GM18868 (cell line): ENCODE measurements around the gene IFNA2.
"Not testable (repeated sequence)": the region's sequence is repeated elsewhere in the genome, so short reads cannot be mapped to it uniquely, and the experiment has no call there.

Source experiments
- ATAC-seq: cut with Tn5 transposase; IDR thresholded peaks from one replicate; pipeline ENCODE4 v1.9.1; 2021; ENCODE audit warnings: mild to moderate bottlenecking, moderate library complexity; ENCODE audit not compliant: unreplicated experiment

IFNA2 gene

DNA sequence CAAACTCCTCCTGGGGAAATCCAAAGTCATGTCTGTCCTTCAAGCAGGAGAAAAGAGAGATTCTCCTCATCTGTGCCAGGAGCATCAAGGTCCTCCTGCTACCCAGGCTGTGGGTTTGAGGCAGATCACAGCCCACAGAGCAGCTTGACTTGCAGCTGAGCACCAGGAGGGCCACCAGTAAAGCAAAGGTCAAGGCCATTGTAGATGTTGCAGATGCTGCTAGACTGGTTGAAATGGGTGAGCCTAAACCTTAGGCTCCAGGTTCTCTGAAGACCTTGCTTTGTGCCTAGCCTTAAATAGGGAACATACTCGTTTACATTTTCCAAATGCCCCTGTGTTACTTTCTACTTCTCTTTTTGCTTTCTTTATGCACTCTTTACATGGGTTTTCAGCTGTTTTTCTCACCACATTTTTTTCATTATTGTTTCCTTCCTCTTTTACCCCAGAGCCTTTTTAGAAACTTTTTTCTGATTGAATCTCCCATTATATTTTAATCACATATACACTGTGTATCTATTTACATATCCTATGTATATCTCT, at the start of gene IFNA2:
Gene IFNA2 (minus strand): TSS at position 268 of the 540 bp plus-strand sequence. CDS start 69 bp downstream, at position 199.
- no peak for ATAC-seq

DNA sequence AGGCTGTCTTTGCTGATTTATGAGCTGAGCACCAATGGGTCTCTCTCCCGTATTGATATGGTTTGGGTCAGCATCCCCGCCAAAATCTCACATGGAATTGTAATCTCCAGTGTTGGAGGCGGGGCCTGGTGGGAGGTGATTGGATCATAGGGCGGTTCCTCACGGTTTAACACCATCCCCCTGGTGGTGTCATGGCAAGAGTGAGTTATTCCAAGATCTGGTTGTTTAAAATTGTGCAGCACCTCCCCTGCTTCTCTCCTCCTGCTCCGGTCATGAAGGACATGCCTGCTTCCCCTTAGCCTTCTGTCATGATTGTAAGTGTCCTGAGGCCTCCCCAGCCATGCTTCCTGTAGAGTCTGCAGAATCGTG, 49.8 kb upstream of the IFNA2 start:
- ATAC-seq, result not testable (repeated sequence)

DNA sequence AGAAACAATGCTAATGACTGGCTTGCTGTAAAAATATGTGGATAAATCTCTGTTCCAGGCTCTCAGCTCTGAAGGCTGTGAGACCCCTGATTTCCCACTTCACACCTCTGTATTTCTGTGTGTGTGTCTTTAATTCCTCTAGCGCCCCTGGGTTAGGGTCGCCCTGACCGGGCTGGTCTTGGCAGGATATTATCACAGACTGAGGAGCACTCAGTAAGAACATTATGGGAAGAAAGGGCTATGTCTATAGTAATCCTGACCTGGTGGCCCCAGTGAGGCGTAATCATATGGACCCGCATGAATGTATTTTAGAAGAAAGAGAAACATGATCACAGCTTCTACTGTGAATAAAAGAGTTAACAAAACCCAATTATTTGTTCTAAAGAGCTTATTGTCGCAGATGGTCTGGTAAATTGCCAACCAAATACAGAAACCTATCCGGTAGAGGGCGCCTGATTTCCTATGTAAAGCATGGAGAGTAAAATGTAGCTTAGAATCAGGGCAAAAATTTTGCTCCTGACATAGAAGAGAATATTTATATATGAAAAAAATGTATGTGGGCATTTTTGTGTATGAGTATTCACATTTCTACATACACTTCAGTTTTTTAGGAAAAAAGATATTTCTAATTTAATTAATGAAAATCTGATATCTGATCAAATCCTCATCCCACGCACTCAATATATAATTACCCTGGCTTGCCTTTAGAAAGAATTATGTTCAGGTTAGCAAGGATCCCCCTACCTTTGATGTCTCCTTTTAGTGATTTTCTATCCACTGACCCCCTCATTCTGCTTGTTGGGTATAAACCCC, 49.2 kb upstream of the IFNA2 start:
- peak; percentile 40 for ATAC-seq

DNA sequence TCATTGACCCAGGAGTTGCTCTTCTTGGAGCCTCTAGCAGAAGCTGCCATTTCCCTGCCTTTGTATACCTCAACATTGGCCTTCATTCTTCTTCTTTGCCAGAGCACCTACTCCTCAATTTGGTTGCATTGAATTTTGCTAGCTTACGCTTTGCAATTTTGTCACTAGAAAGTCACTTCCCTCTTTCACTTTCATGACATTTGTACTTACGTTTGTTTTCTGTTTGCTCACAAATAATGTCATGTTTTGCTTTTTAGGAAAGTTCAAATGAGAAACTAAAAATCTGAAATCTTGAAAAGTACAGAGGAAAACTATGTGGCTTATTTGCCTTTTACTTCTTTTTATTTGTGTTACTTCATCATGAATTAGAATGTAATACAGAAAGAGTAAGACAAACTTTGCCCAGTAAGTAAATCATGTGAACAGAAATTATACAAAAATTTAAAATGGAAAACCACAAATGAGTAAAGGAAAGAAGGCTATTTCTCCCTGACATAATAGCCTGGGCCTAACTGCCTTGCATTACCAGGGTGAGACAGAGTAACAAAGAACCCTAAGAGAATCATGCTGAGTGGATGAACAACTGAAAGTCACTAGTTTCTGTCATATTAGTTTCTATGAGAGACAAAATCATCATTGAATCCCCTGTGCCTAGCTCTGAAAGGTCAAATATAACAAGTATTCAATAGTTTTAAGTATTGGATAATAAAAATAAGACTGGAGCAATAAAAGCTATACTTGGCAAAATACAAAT, 47.7 kb upstream of the IFNA2 start:
- peak; percentile 74 for ATAC-seq

DNA sequence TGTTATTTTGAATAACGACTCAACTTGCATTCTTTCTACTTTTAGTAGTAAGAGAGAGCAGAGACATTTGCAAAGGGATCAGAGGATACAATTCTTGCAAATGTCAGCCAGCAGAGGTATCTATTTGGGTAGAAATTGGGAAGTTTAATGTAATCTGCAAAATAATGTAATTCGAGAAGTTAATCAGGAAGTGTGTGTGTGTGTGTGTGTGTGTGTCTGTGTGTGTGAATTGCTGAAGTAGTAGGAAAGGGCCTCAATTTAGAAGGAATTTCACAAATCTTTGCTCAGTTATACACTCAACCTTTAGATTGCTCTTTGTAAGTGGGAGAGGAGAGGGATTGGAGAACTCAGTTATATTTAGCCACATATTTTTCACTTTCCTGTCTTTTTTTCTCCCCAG, 44.0 kb upstream of the IFNA2 start:
- no peak for ATAC-seq

DNA sequence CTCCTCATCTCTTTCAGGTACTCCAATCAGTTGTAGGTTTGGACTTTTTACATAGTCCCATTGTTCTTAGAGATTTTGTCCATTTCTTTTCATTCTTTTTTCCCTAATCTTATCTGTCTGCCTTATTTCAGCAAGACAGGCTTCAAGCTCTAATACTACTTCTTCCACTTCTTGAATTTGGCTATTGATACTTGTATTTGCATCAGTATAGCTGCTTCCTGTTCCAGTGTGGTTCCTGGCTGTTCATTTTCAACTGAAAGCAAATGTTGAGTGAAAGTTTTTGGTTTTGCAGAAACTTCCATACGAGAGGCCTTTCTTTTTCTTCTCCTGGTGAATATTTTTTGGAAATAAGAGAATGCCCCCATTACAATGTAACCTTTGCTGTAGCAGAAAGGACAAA, 43.0 kb upstream of the IFNA2 start:
- peak; percentile 47 for ATAC-seq

DNA sequence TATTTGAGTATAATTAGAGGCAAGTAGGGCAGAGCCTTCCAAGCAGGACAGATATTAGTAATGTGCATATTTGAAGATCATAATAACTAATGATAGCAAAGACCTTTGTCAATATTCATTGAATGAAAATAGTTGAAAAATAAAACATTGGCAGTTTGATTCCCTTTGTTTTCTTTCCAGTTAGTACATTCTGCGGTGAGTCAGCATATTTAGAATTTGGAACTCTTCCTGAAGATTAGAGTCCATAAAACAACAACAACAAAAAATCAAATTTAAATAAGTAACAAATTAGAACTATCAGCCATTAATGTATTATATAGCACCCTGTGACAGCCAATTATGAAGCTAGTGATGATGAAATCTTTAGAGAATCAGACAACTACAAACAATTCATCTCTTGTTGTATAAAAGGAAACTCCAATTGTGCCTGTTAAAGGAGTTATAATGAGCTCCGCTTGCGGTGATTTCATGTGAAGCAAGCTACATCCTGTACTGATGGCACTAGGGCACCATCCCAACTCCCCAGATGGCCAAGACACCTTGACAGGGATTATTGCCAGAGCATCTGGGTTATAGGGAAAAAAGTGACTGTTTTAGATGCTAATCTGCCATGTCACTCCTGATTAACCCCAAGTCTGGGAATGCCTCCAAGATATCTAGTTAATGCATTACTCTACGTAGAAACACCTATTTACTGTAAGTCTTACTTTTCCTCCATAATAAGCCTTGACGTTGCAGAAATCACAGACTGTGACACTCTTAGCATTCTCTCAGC, 30.5 kb upstream of the IFNA2 start:
- ATAC-seq, result no peak

DNA sequence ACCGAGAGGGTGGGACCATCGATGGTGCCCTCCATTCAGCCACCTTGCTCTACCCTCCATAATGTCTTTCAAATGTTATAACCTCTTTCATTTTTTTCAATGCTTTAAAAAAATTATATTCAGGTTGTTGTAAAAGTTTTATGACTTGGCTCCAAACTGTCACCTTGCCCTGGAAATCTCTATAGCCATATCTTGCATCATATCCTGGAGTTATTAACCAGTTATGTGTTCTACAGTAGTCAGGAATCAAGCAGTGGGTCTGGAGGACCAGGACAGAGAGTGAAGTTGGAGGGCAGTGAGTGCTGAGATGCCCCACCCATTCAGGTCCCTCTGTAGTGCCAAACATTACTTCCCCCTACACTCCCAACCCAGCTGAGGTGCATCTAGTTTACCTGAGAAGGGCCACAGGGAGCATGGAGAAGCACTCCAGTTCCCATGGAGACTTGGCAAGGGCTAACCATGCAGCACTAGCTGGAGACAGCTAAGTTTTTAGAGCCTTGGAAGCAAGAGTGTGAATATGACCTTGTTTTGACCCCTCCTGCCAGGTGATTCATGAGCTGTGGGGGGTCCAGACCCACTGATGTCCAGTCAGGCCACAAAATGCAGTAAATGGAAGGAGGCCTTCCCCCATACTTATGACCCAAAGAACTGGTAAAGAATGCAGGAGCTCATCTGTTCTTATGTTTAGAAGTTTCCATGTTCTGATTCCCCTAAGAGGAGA, 29.2 kb upstream of the IFNA2 start:
- no peak for ATAC-seq

DNA sequence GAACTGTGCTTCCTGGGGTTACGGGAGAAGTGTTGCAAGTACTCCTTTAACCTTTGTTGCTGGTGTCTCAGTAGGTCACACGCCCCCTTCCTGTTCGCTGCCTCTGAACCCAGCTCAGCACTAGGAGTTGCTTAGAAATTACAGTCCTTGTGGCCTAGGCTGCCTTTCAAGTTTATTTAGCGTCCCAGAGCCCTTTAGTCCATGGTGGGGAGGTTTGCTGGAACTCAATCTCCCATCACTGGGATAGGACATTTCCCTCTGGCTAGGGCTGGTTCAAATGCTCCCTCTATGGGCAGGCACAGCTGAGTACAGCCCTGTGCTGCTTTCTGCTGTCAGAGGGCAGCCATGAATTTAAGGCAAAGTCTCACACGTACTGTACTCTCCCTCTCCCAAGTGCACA, 28.4 kb upstream of the IFNA2 start:
- ATAC-seq, result peak; percentile 50

DNA sequence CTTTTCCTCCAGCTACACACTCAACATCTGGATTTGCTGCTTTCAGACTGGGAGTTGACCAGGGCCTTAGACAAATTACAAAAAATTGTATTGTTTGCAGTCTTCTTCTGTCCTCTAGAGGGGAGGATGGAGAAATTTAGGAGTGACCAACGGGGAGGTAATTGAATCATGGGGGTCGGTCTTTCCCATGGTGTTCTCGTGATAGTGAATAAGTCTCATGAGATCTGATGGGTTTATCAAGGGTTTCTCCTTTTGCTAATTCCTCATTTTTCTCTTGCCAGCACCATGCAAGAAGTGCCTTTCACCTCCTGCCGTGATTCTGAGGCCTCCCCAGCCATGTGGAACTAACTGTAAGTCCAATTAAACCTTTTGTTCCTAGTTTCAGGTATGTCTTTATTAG, 28.0 kb upstream of the IFNA2 start:
- no peak for ATAC-seq

DNA sequence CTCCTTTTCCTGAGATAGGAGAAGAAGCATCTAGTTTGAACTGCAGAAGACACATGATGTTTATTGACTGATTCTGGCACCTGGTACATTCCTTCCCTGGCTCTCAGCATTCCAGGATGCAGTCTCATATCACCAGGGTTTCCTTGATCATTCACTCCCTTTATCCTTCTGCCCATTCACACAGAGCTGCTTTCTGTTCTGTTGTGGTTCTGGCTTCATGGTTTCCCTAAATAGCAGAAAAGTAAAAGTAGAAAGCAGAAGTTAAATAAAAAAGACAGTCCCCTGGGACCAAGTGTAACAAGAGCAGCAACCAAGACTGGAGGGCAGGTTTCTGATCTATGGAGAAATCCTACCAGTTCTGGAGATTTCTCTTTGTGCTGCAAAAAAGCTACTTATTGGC, 26.9 kb upstream of the IFNA2 start:
- peak; percentile 89 for ATAC-seq

DNA sequence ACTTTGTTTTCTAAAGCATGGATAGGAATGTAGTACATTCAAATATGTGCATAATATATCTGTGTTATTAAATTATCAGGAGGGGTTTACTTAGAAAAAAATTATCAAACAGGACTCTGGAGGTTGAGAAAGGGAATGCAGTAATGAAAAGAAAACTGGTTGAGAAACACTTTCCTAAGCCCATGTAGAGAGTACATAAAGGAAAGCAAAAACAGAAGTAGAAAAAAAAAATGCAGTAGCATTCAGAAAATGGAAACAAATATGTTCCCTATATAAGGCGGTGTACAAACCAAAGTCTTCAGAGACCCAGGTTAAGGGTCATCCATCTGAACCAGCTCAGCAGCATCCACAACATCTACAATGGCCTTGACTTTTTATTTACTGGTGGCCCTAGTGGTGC, 23.6 kb upstream of the IFNA2 start, which contains the start of gene IFNA8:
Gene IFNA8 (plus strand): TSS at position 301 of the 400 bp plus-strand sequence. CDS start 60 bp downstream, at position 361.
- no peak for ATAC-seq

DNA sequence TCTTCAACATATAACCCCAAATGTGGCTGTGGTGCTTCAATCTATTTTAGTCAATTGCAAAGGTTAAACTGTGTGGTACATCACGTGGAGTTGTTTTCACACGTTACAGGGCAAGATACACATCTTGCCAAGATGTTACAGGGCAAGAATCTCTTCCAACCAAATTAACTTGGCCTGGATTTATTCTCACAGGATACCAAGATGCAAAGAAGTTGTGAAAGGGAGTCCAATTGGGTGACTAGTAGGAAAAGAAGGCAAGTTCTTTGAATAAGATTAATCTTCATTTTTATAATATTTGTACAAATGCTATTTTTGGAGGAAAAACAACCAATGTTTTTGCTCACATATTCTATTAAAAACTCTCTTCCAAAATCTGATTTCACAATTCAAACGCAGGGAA, 18.9 kb upstream of the IFNA2 start:
- no peak for ATAC-seq

DNA sequence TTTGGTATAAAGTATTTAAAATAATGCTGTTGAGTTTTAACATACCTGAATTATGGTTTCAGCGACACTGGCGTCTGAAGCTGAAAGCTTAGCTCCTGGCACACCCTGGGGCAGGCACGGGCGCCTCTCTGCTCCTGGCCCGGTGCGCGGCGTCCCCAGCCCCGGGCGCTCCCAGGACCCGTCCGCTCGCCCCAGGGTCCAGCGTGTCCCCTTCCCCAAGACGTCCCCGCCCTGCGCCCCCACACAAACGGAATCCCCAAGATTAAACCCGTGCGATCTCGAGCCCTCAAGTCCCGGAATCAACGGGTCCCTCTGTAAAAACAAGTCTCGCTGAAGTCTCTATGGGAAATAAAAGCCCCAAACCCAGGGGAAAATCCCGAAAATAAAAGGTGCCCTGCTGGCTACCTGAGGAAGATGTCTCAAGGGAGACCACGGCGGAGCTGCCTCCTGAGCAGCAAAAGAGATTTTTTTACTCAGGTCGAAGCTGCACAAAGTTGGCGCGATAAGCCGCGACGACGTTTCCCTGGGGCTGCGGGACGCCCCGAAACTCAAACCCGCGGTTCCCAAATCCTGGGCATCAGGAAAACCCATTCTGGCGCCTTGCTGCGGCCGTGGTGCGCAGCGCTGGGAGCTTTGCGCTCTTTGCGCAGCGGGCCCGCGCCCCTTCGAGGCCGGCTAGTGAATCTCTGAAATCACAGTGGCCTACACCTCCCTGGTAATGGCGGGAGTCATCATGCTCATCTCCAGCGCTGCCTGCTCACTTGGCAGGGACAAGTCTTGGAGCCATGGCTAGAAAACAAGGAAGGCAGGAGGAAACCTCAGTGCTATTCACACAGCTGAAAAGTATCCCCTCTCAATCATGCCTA, 17.4 kb upstream of the IFNA2 start:
- peak; percentile 54 for ATAC-seq

DNA sequence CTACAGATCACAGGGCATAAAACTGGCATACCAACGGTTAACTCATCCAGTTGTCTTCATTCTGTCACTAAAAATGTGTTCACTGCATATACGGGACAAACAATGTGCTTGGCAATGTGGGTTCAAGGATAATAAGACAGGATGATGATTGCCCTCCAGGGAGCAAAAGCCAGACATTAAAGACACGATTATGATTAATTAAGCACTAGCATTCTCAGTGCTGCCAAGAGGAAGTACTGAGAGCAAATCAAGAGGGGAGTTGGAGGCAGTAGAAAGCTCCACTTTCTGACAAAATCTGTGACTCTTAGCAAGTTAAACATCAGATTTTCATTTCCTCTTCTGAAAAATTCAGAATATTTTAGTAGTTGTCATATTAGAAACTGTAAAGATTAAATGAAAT, 14.8 kb upstream of the IFNA2 start:
- no peak for ATAC-seq

DNA sequence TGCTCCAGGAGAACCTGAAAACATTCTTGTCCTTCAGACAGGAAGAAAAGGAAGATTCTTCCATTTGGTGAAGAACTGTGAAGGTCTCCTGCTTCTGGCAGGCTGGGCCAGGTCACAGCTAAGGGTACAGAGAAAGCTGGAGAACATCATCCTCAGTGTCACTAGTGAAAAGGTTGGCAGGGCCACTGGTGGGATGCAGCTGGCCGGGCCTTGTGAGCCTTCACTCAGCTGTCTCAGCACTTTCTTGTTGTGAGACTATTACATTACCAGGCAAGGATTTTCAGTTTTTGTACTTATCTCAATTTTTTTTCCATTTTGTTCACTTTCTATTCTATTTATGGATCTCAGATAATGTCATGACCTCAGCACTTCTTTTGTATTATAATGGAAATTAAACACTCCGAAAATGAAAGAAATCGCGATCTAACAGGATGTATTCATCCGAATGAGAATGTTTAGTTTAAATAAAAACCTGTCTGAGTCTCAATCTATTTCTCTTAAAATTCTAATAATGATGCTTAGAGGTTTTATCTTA, 13.8 kb upstream of the IFNA2 start:
- ATAC-seq, result no peak

DNA sequence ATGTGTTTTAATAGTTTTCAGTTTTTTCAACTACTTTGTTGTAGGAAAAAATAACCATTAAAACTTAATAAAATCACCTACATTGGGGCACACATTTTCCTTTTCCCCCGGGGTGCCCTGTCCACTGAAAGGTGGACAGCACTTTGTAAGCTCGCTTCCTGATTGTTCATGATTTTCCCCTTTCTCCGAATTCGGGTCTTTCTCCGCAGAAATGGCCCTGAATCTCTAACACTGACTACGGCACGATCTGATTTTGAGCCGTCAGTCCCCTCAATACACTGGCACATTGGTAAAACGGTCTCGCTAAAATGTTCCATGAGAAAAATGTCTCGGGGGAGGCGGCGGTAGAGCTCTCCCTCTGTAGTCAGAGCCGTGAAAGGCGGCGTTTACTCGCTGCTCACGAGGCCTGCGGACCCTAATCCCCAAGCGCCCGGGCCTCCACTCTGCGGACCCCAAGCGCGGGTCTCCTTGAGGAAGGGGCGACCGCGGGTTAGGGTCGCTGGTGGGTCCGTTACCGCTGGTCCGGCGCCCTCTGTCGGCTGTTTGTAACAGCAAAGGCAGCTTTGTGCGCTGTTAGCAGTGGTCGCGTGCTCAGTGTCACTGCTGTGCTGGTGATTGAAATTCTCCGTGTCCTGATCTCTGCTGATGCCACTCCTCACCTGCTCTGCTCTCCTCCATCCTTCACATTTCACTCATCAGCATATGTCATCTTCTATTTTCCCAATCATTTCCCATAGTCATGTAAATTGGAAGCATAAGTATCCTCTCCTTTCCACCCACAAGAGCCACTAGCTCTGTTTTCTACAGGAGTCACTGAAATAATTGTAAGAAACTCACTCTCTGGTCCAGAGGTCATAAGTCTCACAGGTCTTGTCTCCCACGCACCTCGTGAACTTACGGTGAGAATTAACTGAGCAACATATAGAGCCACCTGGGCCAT, 10.8 kb upstream of the IFNA2 start:
- peak; percentile 75 for ATAC-seq

DNA sequence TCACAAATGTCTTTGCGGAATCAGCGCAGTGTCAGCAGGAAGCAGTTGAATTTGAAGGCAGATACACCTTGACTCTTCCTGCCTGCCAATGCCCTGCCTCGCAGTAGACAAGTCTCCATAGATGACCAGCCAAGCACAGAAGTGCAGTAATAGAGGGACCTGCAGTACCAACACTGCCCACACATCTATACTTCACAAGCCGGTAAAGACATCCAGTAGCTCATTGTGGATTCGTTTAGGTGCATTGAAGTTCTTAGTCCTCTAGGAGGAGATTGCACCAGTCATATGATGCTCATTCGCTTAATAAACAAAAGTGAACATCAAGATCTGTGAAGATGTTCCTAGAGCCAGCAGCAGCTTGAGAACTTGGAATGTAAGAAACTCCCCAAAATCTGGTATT, 7.1 kb upstream of the IFNA2 start:
- peak; percentile 88 for ATAC-seq
